Activated CD8-positive, alpha-beta memory T cell treated with anti-CD3 and anti-CD28 coated beads, Interleukin-2, amount 10 ng/mL, durations not matched to agents 7 days and 5 days (primary cell): Measurements from ENCODE around the gene ZHX3. TPM values are rescaled to one million over a fixed set of nuclear protein-coding genes. Genes with fewer than 3 reads are reported as not detected.

Source experiments
- ATAC-seq: fragments of 150-1000 bp; cut with Tn5 transposase; one replicate; pipeline ENCODE4 v1.10.0; 2021; ENCODE audit warnings: moderate library complexity
- CTCF ChIA-PET: fragments of 350-600 bp; sonication (Branson Sonifier 250); formaldehyde crosslinking; loops from one replicate; lab custom pipeline; 2021; ENCODE audit warnings: antibody characterized with exemption; lab: Charles Lee
- DNase-seq: peaks from one replicate; pipeline ENCODE4 v3.0.0-alpha.2; 2020
- H3K27ac Mint-ChIP-seq: one replicate; pipeline ENCODE4 v1.8.0; 2021; ENCODE audit warnings: mild to moderate bottlenecking, mixed read lengths
- H3K27me3 Mint-ChIP-seq: one replicate; pipeline ENCODE4 v1.8.0; 2021; ENCODE audit warnings: mixed read lengths
- H3K36me3 Mint-ChIP-seq: one replicate; pipeline ENCODE4 v1.8.0; 2021; ENCODE audit warnings: mild to moderate bottlenecking, mixed read lengths
- H3K4me1 Mint-ChIP-seq: one replicate; pipeline ENCODE4 v1.8.0; 2021; ENCODE audit warnings: mixed read lengths
- H3K4me3 Mint-ChIP-seq: one replicate; pipeline ENCODE4 v1.8.0; 2021; ENCODE audit warnings: mild to moderate bottlenecking, moderate library complexity, mixed read lengths
- H3K9me3 Mint-ChIP-seq: one replicate; pipeline ENCODE4 v1.8.0; 2022; ENCODE audit warnings: low read depth, mixed read lengths
- total RNA-seq, 2 experiments: library from RNA; stranded (reverse); gene quantifications; one replicate each; pipeline ENCODE4 v1.2.3, GENCODE V29; 2021

ZHX3 gene
- total RNA-seq, 2 experiments from 2014 or later = 11.4 to 13.3 TPM

DNA sequence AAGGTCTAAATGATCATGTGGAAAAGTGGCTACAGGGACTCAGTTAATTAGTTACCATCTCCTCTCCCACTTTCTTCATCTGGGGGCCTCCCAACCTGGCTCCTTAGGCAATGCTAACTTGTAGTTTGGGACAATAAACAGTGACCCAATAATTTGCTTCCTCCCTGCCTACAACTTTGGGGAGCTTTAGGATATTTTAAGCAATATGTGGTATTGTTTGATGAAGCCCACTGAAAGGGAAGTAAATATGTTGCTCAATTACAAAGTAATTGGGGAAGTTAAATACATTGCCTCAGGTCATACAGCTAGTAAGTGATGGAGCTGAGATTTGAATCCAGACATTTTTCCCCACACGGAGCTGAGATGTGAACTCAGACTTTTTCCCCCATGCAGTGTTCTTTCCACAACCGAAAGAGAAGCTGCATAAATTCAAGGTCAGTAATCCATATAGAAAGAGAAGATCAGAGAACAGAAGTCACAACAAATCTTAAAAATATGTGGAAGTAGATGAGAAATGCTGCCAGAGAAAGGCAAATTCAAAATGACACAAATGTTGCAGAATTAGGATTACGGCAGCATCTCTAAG is 26.6 kb downstream of the ZHX3 start:
- ATAC-seq (no peak), DNase-seq (no peak)
- CTCF ChIA-PET = interaction anchor here (0.8 kb wide), 1 partner anchor 156 kb away, joined by 3 read pairs; no protein-coding TSS in a partner anchor
- Mint-ChIP-seq H3K4me1 (no peaks in the 10 kb centered on the region), H3K9me3 (peaks cover 15% of the 10 kb centered on the region), H3K27me3 (no peaks in the 10 kb centered on the region), H3K4me3 (no peak overlapping the region), H3K36me3 (peaks cover 7% of the 10 kb centered on the region), H3K27ac (no peak overlapping the region)

DNA sequence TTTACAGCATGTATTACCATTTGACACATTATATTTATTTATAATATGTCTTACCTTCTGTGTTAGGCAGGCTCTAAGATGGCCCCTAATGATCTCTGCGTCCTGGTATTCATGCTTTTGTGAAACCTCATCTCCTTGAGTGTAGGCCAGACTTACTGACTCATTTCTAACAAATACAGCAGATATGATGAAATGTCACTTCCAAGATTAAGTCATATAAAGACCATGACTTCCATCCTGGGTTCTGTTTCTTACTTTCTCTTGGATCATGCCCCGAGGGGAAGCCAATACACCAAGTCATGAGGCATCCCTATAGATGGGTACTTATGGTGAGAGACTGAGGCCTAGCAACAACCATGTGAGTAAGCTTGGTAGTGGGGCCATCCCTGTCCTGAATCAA is 30.2 kb downstream of the ZHX3 start:
- Mint-ChIP-seq H3K4me3 (no peak overlapping the region), H3K27ac (no peak overlapping the region), H3K27me3 (no peaks in the 10 kb centered on the region), H3K36me3 (peaks cover 7% of the 10 kb centered on the region), H3K9me3 (peaks cover 18% of the 10 kb centered on the region), H3K4me1 (no peaks in the 10 kb centered on the region)
- CTCF ChIA-PET = no interaction called here
- ATAC-seq = no peak
- no peak for DNase-seq

DNA sequence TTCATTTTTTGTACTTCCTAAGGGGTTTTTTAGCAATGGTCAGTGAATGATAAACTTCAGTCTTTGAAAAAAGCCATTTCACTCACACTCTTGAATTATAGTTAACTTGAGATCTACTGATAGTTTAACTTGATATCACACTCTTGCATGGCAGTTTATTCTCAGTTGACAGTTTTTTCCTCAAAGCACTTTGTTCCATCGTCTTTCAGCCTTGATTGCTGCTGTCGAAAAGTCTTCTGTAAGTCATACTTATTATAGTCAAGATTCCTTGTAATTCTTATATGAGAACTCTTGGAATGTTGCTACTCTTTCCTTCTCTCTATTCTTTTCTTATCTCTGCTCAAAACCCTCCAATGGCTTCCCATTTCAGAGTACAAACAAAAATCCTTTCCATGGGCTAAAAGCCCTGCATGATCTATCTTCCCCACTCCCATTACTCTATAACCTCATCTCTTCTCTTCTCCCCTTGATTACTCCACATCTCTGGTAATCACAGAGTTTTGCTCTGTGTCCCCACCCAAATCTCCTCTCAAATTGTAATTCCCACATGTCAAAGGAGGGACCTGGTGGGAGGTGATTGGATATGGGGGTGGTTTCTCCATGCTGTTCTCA is 31.2 kb downstream of the ZHX3 start:
- no peaks in the 10 kb centered on the region for H3K4me1 Mint-ChIP-seq
- DNase-seq (no peak), ATAC-seq (no peak)
- CTCF ChIA-PET = no interaction called here
- no peak overlapping the region for H3K27ac Mint-ChIP-seq
- peaks cover 7% of the 10 kb centered on the region for H3K36me3 Mint-ChIP-seq
- H3K9me3 Mint-ChIP-seq = peaks cover 18% of the 10 kb centered on the region
- H3K4me3 Mint-ChIP-seq = no peak overlapping the region
- no peaks in the 10 kb centered on the region for H3K27me3 Mint-ChIP-seq

DNA sequence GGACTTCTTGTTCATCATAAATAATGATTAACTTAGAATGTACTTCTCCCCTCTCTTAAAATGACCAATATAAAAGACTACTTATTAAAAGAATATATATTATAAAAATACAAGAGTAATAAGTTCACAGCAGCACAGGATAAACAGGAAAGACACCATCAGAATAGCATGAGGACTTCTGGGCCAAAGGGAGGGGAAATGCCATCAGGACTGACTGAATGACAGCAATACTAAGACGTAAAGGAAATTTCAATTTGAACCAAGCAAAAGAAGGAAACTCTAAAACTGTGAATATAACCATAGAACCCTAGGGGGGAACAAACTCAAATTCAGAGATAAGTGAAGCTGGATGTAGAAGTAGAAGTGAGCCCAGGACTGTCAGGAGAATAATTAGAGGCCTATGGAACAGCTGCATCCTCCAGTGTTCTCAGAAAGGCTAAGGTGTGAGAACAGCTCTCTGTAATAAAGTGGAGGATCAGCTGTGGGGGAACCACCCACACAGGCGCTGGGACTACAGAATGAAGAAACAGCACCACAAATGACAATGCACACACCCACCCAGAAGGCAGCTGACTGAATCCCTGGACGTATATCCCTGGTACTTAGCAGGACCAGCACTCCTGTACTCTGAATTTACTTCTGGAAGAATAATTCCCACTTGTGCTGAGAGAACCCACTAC is 37.8 kb downstream of the ZHX3 start:
- Mint-ChIP-seq H3K4me3 (no peak overlapping the region), H3K27ac (no peak overlapping the region), H3K4me1 (no peaks in the 10 kb centered on the region), H3K27me3 (no peaks in the 10 kb centered on the region), H3K9me3 (no peaks in the 10 kb centered on the region), H3K36me3 (no peaks in the 10 kb centered on the region)
- DNase-seq (no peak), ATAC-seq (no peak)
- CTCF ChIA-PET = interaction anchor here (1.1 to 1.4 kb wide), 2 partner anchors 48 to 144 kb away, joined by 3 read pairs; no protein-coding TSS in a partner anchor

DNA sequence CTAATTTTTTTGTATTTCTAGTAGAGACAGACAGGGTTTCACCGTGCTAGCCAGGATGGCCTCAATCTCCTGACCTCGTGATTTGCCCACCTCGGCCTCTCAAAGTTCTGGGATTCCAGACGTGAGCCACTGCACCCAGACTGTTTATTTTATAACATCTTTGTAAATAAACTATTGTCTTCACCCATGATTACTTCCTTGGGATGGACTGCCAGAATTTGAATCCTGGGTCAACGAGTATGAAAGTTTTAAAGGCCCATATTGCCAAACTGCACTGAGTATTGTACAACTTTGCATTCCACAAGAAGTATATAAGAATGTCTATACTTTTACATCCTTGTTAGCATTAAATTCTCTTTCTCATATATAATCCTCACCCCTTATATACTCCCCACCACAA is 38.6 kb downstream of the ZHX3 start:
- CTCF ChIA-PET = interaction anchor here (1.4 kb wide), 1 partner anchor 143 kb away, joined by 3 read pairs; no protein-coding TSS in a partner anchor
- Mint-ChIP-seq H3K4me1 (no peaks in the 10 kb centered on the region), H3K9me3 (no peaks in the 10 kb centered on the region), H3K4me3 (no peak overlapping the region), H3K27me3 (no peaks in the 10 kb centered on the region), H3K27ac (no peak overlapping the region), H3K36me3 (no peaks in the 10 kb centered on the region)
- DNase-seq (no peak), ATAC-seq (no peak)

DNA sequence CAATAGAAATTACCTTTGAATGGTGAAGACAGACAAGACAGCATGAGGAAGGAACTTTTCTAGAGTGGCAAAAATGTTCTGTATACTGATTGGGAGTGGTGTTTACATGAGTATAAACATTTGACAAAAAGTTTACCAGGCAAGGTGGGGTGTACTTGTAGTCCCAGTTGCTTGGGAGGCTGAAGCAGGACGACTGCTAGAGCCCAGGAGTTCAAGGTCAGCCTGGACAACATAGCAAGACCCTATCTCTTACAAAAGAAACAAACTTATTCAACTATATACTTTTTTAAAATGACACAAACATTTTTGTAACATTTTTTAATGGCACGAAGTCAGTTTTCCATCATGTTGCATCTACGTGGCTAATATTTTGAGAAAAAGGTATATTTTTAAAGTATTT is 40.5 kb downstream of the ZHX3 start:
- no peak for ATAC-seq
- no peak for DNase-seq
- H3K27me3 Mint-ChIP-seq = peaks cover 4% of the 10 kb centered on the region
- H3K36me3 Mint-ChIP-seq = no peaks in the 10 kb centered on the region
- no peak overlapping the region for H3K27ac Mint-ChIP-seq
- CTCF ChIA-PET = no interaction called here
- H3K4me1 Mint-ChIP-seq = no peaks in the 10 kb centered on the region
- no peak overlapping the region for H3K4me3 Mint-ChIP-seq
- no peaks in the 10 kb centered on the region for H3K9me3 Mint-ChIP-seq

DNA sequence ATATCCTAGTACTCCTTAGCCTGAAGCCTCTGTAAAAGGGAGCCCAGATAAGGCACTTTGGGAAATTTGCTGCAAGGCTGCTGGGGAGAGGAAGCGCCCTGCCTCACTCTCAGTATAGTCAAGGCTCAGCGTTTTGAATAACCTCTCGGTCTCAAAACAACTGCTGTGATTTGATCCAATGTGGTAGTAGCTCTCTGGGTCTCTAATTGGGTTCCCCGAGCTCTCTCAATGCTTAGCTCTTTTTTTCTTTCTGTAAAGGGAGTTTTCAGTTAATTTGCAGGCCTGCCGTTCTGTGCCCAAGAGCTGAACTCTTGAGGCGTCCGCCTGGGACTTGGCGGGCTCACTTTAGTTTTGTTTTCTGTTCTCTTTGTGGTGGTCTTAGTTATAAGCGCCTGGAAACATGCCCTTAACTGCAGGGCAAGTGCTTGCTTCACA is 41.2 kb downstream of the ZHX3 start:
- CTCF ChIA-PET = no interaction called here
- Mint-ChIP-seq H3K36me3 (no peaks in the 10 kb centered on the region), H3K4me3 (no peak overlapping the region), H3K27ac (no peak overlapping the region), H3K27me3 (peaks cover 4% of the 10 kb centered on the region), H3K9me3 (no peaks in the 10 kb centered on the region), H3K4me1 (no peaks in the 10 kb centered on the region)
- DNase-seq (no peak), ATAC-seq (no peak)

DNA sequence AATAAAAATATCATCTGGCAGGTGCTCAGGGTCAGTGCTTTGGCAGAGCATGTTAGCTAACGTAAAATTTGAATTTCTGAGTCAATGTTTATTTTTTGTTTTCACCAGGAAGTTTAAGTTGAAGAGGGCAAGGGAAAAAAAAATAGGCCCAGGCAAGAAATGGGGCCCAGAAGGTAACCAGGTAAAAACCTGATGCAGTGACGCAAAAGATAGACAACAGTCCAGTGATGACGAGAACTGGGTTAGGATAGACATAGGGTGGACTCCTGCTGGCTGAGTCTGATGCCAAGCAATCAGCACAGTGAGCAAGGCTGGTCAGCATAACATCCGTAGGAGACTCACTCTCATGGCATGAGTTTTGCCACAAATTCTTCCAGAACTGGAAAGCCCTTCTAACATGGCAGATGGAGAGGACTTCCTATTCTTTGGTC is 42.2 kb downstream of the ZHX3 start:
- peaks cover 4% of the 10 kb centered on the region for H3K27me3 Mint-ChIP-seq
- CTCF ChIA-PET = interaction anchor here (1.1 kb wide), 1 partner anchor 64 kb away, joined by 3 read pairs; no protein-coding TSS in a partner anchor
- no peaks in the 10 kb centered on the region for H3K36me3 Mint-ChIP-seq
- no peak overlapping the region for H3K4me3 Mint-ChIP-seq
- H3K9me3 Mint-ChIP-seq = no peaks in the 10 kb centered on the region
- H3K27ac Mint-ChIP-seq = no peak overlapping the region
- H3K4me1 Mint-ChIP-seq = no peaks in the 10 kb centered on the region
- DNase-seq (no peak), ATAC-seq (no peak)

DNA sequence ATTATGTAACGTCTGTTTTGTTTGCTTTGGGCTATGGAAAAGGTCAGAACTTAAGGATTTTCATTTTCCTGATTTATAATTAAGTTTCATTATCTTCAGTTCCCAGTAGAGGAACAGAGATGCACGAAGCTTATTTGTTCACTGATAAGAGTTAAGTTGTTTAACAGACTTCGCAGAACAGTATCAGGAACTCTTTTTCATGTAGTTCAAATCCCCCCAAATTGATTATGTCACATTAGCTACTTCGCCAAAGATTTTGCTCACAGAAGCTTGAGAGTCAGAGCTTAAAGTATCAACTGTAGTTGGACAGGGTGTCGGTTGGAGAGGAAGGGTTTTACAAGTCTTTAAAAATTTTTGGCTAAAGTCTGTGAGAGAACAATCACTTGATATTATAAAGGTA is 43.4 kb downstream of the ZHX3 start:
- no peak for ATAC-seq
- no peaks in the 10 kb centered on the region for H3K9me3 Mint-ChIP-seq
- H3K4me1 Mint-ChIP-seq = no peaks in the 10 kb centered on the region
- CTCF ChIA-PET = interaction anchor here (1.1 kb wide), 1 partner anchor 65 kb away, joined by 3 read pairs; no protein-coding TSS in a partner anchor
- no peak overlapping the region for H3K4me3 Mint-ChIP-seq
- no peak for DNase-seq
- H3K27ac Mint-ChIP-seq = no peak overlapping the region
- peaks cover 4% of the 10 kb centered on the region for H3K27me3 Mint-ChIP-seq
- no peaks in the 10 kb centered on the region for H3K36me3 Mint-ChIP-seq

DNA sequence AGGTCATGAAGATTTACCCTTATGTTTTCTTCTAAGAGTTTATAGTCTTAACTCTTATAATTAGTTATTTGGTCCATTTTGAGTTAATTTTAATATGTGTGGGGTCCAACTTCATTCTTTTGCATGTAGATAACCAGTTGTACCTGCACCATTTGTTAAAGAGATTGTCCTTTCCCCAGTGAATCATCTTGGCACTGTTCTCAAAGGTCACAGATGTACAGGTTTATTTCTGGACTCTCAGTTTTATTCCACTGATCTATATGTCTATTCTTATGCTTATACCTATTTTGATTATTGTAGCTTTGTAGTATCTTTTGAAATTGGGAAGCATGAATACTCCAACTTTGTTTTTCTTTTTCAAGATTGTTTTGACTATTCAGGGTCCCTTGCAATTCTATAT is 44.1 kb downstream of the ZHX3 start:
- DNase-seq (no peak), ATAC-seq (no peak)
- CTCF ChIA-PET = no interaction called here
- no peak overlapping the region for H3K4me3 Mint-ChIP-seq
- no peaks in the 10 kb centered on the region for H3K9me3 Mint-ChIP-seq
- peaks cover 4% of the 10 kb centered on the region for H3K27me3 Mint-ChIP-seq
- H3K27ac Mint-ChIP-seq = no peak overlapping the region
- no peaks in the 10 kb centered on the region for H3K36me3 Mint-ChIP-seq
- H3K4me1 Mint-ChIP-seq = no peaks in the 10 kb centered on the region

DNA sequence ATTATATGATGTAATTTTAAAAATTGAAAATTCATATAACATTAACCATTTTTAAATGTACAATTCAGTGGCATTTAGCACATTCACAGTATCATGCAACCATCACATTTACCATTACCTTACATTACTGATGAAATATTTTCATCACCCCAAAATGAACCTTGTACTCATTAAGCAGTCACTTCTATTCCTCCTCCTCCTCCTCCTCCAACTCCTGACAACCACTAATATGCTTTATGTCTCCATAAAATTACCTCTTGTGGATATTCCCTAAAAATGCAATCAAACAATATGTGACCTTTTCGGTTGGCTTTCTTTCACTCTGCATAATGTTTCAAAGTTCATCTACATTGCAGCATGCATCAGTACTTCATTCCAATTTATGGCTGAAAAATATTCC is 45.2 kb downstream of the ZHX3 start:
- Mint-ChIP-seq H3K4me1 (no peaks in the 10 kb centered on the region), H3K9me3 (no peaks in the 10 kb centered on the region), H3K27ac (no peak overlapping the region), H3K36me3 (peaks cover 2% of the 10 kb centered on the region), H3K27me3 (peaks cover 4% of the 10 kb centered on the region), H3K4me3 (no peak overlapping the region)
- ATAC-seq (no peak), DNase-seq (no peak)
- CTCF ChIA-PET = no interaction called here

DNA sequence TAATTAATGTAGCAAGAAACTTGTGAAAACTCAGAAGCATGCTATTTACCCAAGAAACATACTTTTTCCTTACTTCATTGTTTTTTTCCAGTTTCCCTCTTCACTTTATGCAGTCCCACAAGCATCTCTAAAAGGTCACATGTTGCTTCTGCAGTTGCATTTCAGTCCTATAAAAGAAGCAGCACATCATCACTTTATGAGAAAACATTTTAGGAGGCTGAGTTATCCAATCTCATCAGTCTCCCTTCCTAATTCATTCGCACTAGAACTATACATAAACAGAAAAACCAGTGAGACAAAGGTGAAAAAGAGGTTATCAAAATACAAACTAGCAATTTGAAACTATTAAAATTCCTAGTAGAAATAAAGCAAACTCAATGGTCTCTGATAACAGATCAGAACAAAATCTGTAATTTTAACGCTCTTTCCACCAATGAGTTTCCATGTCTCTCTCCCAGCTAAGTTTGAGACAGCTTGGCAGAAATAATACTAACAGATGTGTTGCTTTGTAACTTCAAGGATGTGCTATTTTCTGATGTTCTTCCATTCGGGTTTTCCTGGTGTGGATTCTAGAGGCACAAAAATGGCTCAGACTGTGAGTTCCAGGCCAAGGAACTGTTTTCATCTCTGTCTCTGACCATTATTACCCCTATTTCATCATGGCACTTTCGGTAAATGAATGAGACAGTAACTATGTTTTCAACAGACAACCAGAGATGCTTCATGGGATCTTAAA is 48.4 kb downstream of the ZHX3 start:
- DNase-seq (no peak), ATAC-seq (no peak)
- Mint-ChIP-seq H3K9me3 (no peaks in the 10 kb centered on the region), H3K36me3 (peaks cover 2% of the 10 kb centered on the region), H3K27ac (no peak overlapping the region), H3K4me1 (no peaks in the 10 kb centered on the region), H3K27me3 (peaks cover 4% of the 10 kb centered on the region), H3K4me3 (no peak overlapping the region)
- CTCF ChIA-PET = interaction anchor here (1.8 kb wide), 1 partner anchor 65 kb away, joined by 4 read pairs; no protein-coding TSS in a partner anchor

DNA sequence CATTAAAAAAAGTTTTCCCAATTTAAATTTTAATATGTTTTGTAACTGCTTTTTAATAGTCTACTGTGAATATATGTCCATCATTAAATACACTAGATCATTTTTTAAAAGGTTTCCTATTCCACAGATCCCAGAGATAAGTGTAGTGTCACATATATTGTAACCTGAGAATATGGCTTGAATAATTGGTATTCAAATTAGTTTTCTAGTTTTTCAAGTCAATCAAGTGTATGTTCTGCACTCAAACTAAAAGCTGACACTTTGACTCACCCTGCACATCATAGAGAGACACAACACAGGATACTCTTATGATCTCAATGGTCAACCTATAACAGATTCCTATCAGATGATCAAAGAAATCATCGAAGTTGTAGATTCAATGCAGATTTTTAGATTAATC is 49.1 kb downstream of the ZHX3 start:
- H3K36me3 Mint-ChIP-seq = peaks cover 2% of the 10 kb centered on the region
- CTCF ChIA-PET = no interaction called here
- ATAC-seq = no peak
- H3K27me3 Mint-ChIP-seq = peaks cover 4% of the 10 kb centered on the region
- H3K4me3 Mint-ChIP-seq = no peak overlapping the region
- no peak for DNase-seq
- no peak overlapping the region for H3K27ac Mint-ChIP-seq
- H3K9me3 Mint-ChIP-seq = no peaks in the 10 kb centered on the region
- no peaks in the 10 kb centered on the region for H3K4me1 Mint-ChIP-seq
